Sigmoid colon (tissue), 7 donors: ENCODE measurements around the gene KIRREL3. TPM values are rescaled to one million over a fixed set of nuclear protein-coding genes. Genes with fewer than 3 reads are reported as not detected.
"Not testable (repeated sequence)": the region's sequence is repeated elsewhere in the genome, so short reads cannot be mapped to it uniquely, and the experiment has no call there.

ENCODE experiments used
- DNase-seq: peaks from one replicate; pipeline ENCODE4 v3.0.0-alpha.2; 2019
- H3K27ac ChIP-seq, 4 donors: fragments of 200-600 bp; sonication (generic); one replicate each; pipeline ENCODE4 v1.5.1; 2016 to 2019; ENCODE audit warnings: mild to moderate bottlenecking in 1 of 4
- H3K27me3 ChIP-seq, 3 donors: fragments of 200-600 bp; sonication (generic); one replicate each; pipeline ENCODE4 v1.5.1; 2019; ENCODE audit warnings: mild to moderate bottlenecking in 1 of 3
- H3K36me3 ChIP-seq, 4 donors: fragments of 200-600 bp; sonication (generic); one replicate each; pipeline ENCODE4 v1.5.1; 2016 to 2019
- H3K4me1 ChIP-seq, 4 donors: fragments of 200-600 bp; sonication (generic); one replicate each; pipeline ENCODE4 v1.5.1; 2017 to 2019
- H3K4me3 ChIP-seq, 4 donors: fragments of 200-600 bp; sonication (generic); one replicate each; pipeline ENCODE4 v1.5.1; 2017 to 2019; ENCODE audit warnings: mild to moderate bottlenecking in 2 of 4, moderate library complexity in 1 of 4
- H3K9me3 ChIP-seq, 4 donors: fragments of 200-600 bp in 3 of 4; sonication (generic) in 3 of 4; one replicate each; pipeline versions ENCODE4 v1.5.1 to v1.6.1; 2013 to 2019
- EP300 ChIP-seq, 4 donors: sonication (generic); formaldehyde crosslinking; IDR thresholded peaks; one replicate each; pipeline ENCODE4 v1.6.1; 2017; ENCODE audit warnings: antibody characterized with exemption in 4 of 4
- POLR2A ChIP-seq, 2 donors: fragments of 450-650 bp; IDR thresholded peaks; one replicate each; pipeline ENCODE4 v1.6.1; 2016; ENCODE audit warnings: antibody characterized with exemption in 2 of 2, mild to moderate bottlenecking in 2 of 2, moderate library complexity in 2 of 2
- POLR2AphosphoS5 ChIP-seq, 4 donors: sonication (generic); formaldehyde crosslinking; IDR thresholded peaks; one replicate each; pipeline ENCODE4 v1.6.1; 2017; ENCODE audit warnings: antibody characterized with exemption in 4 of 4
- WGBS, 2 donors: extraction: QIAGEN DNeasy Blood & Tissue Kit; methylation state at CpG; one replicate each; pipeline ENCODE4 v1.1.7; 2013; 5-methylcytosine and 5-hydroxymethylcytosine counted together
- intact Hi-C: fragments of 100-400 bp; cut with DNase I; formaldehyde crosslinking; loops from one replicate; pipeline ENCODE4 v1.15.1; 2023
- polyA plus RNA-seq, 3 donors: library from polyadenylated mRNA; stranded (reverse); fragments of 200-250 nt; gene quantifications; one replicate each; pipeline ENCODE4 v1.2.3, GENCODE V29; 2013
- small RNA-seq, 3 donors: library from RNA; depleted of rRNA; stranded (forward); fragments of <200 nt; gene quantifications; one replicate each; pipeline ENCODE3, GENCODE V24; 2016
- total RNA-seq, 4 donors: library from RNA; depleted of rRNA; stranded (reverse); fragments of >200 nt; gene quantifications; one replicate each; pipeline ENCODE4 v1.1.0, GENCODE V29; 2016
- TF ChIP-seq, protein P1 (sequence below), 4 experiments: fragments of 450-650 bp in 3 of 4; fragments of 200-600 bp in 1 of 4; IDR thresholded peaks; one replicate each; pipeline ENCODE4 v1.5.1; 2016 to 2019; ENCODE audit warnings: antibody characterized with exemption in 4 of 4, mild to moderate bottlenecking in 3 of 4, moderate library complexity in 2 of 4
- donor health status: healthy with polysubstance abuse.
- donor health status: Bipolar disorder and iron deficiency.
- donor health status: healthy.

Gene KIRREL3
- total and polyA plus RNA-seq, 7 donors, result under 0.01 to 3.3 (median 1.0) TPM

GRCh38 chr11:126375726-126376125 lies 624.8 kb downstream of the KIRREL3 start:
- Histone ChIP-seq H3K36me3 (no peaks in the 10 kb centered on the region), H3K4me3 (no peak overlapping the region), H3K9me3 (no peaks in the 10 kb centered on the region), H3K27ac (no peak overlapping the region), H3K4me1 (peaks cover 0 to 11% (median 0%) of the 10 kb centered on the region in 4 donors), H3K27me3 (no peaks in the 10 kb centered on the region)
- TF ChIP-seq, protein P1, sequence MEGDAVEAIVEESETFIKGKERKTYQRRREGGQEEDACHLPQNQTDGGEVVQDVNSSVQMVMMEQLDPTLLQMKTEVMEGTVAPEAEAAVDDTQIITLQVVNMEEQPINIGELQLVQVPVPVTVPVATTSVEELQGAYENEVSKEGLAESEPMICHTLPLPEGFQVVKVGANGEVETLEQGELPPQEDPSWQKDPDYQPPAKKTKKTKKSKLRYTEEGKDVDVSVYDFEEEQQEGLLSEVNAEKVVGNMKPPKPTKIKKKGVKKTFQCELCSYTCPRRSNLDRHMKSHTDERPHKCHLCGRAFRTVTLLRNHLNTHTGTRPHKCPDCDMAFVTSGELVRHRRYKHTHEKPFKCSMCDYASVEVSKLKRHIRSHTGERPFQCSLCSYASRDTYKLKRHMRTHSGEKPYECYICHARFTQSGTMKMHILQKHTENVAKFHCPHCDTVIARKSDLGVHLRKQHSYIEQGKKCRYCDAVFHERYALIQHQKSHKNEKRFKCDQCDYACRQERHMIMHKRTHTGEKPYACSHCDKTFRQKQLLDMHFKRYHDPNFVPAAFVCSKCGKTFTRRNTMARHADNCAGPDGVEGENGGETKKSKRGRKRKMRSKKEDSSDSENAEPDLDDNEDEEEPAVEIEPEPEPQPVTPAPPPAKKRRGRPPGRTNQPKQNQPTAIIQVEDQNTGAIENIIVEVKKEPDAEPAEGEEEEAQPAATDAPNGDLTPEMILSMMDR (IDR thresholded peaks at IDR 0.05), result no peak
- TF ChIP-seq POLR2AphosphoS5 (IDR thresholded peaks at IDR 0.05), result no peak
- no peak for TF ChIP-seq POLR2A (IDR thresholded peaks at IDR 0.05)
- TF ChIP-seq EP300 (IDR thresholded peaks at IDR 0.05), result no peak
- 52 to 69% methylated on average over 7 of the region's 7 CpGs for WGBS, 2 donors
- DNase-seq, result no peak
- intact Hi-C loops, result no loop called here

DNA sequence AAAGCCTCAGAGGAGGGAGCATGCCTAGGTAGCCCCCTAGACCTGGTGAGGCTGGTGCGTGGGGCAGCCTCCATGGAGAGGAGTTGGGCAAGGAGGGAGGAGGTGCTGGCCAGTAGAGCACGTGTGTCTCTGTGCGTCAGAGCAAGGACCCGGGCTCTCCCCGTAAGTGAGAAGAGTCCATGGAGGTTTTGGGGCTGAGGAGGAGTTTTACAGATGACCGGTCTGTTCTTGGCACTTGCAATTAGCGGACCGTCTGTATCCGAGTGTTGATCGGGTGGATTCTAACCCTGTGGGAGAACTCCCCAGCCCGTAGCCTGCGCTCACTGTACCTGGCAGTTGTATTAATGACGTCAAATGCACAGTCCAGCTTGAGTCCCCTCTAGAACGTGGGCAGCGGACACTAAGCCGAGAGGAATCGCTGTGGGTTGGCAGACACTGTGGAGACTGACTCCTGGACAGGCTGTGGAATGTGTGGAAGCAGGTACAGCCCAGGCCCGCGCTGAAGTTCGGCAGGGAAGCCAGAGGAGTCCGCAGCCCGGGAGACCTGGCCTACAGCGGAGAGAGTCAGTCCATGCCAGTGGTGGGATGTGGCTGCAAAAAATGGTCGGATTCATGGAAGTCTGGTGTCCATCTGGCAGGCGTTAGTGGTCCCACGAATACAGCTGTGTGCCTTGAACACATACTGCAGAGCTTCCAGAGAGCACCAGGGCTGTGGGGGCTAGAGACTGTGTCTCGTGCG lies 625.8 kb downstream of the KIRREL3 start:
- H3K36me3 ChIP-seq, intact Hi-C loops, H3K4me3 ChIP-seq, H3K27me3 ChIP-seq, H3K9me3 ChIP-seq, H3K27ac ChIP-seq: not testable (repeated sequence)
- H3K4me1 ChIP-seq, result peaks cover 0 to 11% (median 0%) of the 10 kb centered on the region in 4 donors
- WGBS, 2 donors, result 95 to 96% methylated on average over 22 of the region's 28 CpGs
- peak; percentile 60 for DNase-seq

GRCh38 chr11:126373389-126374066 lies 627.0 kb downstream of the KIRREL3 start:
- H3K9me3 ChIP-seq, intact Hi-C loops, H3K4me3 ChIP-seq, H3K27me3 ChIP-seq, H3K36me3 ChIP-seq, H3K27ac ChIP-seq: not testable (repeated sequence)
- DNase-seq, result peak; percentile 44
- 77 to 79% methylated on average over 12 of the region's 12 CpGs for WGBS, 2 donors
- peaks cover 0 to 11% (median 0%) of the 10 kb centered on the region in 4 donors for H3K4me1 ChIP-seq

Small RNAs within 50 kb of the gene (small RNA-seq; reads per million reads assigned to genes)
- gene AP001318.3, result 0 reads per million in 3 donors
- 0 reads per million in 3 donors for gene MIR3167
